MG63 (cell line): ENCODE results near the gene CCDC85B. TPM values are rescaled to one million over a fixed set of nuclear protein-coding genes. Genes with fewer than 3 reads are reported as not detected.

Experiments used
- DNase-seq: peaks from one replicate; pipeline ENCODE4 v3.0.0-alpha.2; 2020
- H3K27me3 ChIP-seq: fragments of 250-450 bp; sonication (Bioruptor Pico); 2 replicates; pipeline ENCODE4 v1.5.1; 2020; ENCODE audit warnings: mild to moderate bottlenecking, moderate library complexity
- H3K36me3 ChIP-seq: fragments of 250-450 bp; sonication (Bioruptor Pico); 2 replicates; pipeline ENCODE4 v1.5.1; 2020; ENCODE audit warnings: mild to moderate bottlenecking, moderate library complexity
- H3K4me3 ChIP-seq: fragments of 250-450 bp; sonication (Bioruptor Pico); 2 replicates; pipeline ENCODE4 v1.5.1; 2020; ENCODE audit warnings: mild to moderate bottlenecking, moderate library complexity
- H3K9me3 ChIP-seq: fragments of 250-450 bp; sonication (Bioruptor Pico); 2 replicates; pipeline ENCODE4 v1.5.1; 2020; ENCODE audit warnings: mild to moderate bottlenecking, moderate library complexity
- total RNA-seq: library from RNA; depleted of rRNA; stranded (reverse); fragments of >200 nt; shearing (Covaris generic); gene quantifications from 2 replicates; pipeline ENCODE4 v1.2.3, GENCODE V29; 2014; ENCODE audit warnings: low replicate concordance

The CCDC85B gene
- total RNA-seq, 1 experiment from 2014 or later: 131 TPM

- no peak for DNase-seq
- H3K27me3 ChIP-seq: no peaks in the 10 kb centered on the region
Measured at GRCh38 chr11:65907878-65908277, 17.4 kb downstream of the CCDC85B start.

DNA sequence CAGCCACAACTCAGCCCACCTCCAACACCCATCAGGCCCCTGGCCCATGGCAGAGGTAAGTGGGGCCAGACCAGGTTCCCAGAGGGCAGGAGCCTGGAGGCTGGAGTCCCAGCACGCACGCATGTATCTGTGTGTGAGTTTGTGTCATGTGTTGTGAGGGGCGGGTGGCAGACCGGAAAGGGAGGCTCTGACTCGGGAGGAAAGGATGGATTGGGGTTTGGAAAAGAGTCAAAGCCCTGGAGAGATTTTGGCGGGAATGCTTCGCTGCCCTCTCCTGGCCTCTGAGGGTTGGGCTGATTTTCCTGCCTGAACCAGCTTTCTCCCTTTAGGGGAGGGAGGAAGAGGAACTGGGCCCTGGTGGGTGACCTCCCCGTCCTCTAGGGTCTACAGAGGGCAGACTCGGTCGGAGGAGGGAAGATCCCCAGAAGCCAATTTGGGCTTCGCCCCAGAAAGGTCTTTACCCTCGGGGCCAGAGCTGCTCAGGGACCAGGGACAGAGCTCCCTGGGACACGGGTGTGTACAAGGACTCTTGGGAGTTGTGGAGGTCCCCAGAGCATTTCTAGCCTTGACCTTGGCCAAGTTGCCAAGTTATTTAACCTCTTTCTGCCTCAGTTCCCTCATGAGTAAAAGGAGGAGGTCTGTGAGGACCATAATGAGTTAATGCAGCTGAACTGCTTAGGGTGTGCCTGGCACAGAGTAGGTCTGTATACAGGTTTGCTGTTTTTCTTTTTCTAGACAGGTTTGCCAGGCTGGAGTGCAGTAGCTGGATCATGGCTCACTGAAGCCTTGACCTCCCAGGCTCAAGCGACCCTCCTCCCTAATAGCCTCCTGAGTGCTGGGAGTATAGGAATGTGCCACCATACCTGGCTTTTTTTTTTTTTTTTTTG lies 21.5 kb downstream of the CCDC85B start:
- DNase-seq: peak; percentile 97
- H3K4me3 ChIP-seq: no peak overlapping the region; the same call in 1 of the 2 replicates
- H3K36me3 ChIP-seq: peaks cover 6% of the 10 kb centered on the region
- no peaks in the 10 kb centered on the region for H3K9me3 ChIP-seq
- no peaks in the 10 kb centered on the region for H3K27me3 ChIP-seq

More at GRCh38 chr11:65907878-65908277, 17.4 kb downstream of the CCDC85B start:
- H3K4me3 ChIP-seq: no peak overlapping the region
- no peaks in the 10 kb centered on the region for H3K36me3 ChIP-seq
- H3K9me3 ChIP-seq: no peaks in the 10 kb centered on the region

DNA sequence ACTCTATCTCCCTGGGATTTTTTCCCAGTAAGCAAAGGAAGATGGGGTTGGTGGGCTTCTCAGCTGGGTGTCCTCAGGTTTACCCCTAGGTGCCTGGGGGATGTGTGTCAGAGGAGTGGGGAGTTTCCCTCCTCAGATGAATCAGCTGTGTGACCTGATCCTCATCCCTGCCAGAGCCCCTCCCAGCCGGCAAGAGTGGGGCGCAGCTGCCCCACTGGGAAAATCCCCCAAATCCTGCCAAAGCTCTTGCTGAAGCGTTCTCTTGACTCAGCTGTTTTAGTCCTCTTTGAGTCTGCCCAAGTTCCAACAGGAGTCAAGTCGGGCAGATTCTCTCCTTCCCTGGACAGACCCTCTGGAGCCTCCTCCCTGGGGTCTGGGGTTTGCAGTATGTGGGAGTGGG lies 22.4 kb downstream of the CCDC85B start:
- Histone ChIP-seq H3K27me3 (no peaks in the 10 kb centered on the region), H3K4me3 (no peak overlapping the region), H3K9me3 (no peaks in the 10 kb centered on the region), H3K36me3 (peaks cover 15% of the 10 kb centered on the region)
- DNase-seq: peak; percentile 88

DNA sequence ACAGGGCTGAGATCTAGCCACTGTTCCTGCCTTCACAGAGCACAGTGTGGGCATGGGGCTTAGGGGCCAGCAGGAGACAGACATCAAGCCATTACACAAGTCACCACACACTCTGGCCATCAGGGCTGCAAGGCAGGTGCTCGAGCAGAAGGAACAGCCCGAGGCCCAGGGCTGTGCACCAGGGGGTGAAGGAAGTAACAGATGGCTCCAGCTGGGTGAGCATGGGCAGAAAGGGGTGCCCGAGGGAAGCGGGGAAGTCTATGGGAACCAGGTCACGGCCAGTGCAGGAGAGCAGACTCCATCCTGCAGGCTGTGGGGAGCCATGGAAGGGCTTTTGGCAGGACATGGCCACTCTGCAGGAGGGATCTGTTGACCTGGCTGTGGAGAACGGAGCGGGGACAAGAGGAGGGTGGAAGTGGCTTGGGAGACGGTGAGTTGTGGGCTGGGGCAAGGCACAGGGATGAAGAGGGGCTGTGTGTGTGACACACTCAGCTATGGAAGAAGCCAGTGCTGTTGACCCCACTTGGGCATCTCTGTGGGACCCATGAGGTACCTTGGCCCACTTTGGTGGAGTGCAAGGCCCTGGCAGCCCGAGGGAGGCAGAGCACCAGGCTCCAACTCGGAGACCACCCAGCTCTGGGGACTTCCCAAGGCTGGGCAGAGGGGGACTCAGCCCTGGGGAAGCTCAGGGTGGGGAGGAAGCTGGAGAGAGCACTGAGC lies 24.8 kb downstream of the CCDC85B start:
- DNase-seq: peak; percentile 72
- Histone ChIP-seq H3K27me3 (no peaks in the 10 kb centered on the region), H3K9me3 (no peaks in the 10 kb centered on the region), H3K36me3 (peaks cover 27% of the 10 kb centered on the region), H3K4me3 (no peak overlapping the region)

DNA sequence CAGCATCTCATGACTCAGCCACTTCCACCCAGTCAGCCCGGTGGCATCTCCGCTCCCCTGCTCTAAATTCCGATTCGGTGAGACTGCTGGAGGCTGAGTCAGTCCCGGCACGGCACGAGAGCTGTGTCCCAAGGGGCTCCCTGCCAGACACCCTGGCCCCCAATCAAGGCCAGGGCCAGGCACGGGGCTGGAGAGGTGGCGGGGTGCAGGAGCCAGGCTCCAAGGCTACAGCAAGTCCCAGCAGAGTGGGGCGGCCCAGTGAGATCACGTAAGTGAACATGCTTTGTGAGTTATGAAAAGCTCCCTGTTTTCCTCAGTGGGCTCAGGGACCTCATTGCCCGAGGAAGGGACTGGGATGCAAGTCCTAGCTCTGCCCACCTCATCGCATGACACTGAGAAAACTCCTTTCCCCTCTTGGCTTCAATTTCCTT lies 25.4 kb downstream of the CCDC85B start:
- peak; percentile 99 for DNase-seq
- Histone ChIP-seq H3K9me3 (no peaks in the 10 kb centered on the region), H3K36me3 (peaks cover 33% of the 10 kb centered on the region), H3K4me3 (peak overlapping the region; percentile 77), H3K27me3 (no peaks in the 10 kb centered on the region)

GRCh38 chr11:65916391-65916790 lies 25.9 kb downstream of the CCDC85B start:
- peak overlapping the region; percentile 77 for H3K4me3 ChIP-seq
- no peak for DNase-seq

DNA sequence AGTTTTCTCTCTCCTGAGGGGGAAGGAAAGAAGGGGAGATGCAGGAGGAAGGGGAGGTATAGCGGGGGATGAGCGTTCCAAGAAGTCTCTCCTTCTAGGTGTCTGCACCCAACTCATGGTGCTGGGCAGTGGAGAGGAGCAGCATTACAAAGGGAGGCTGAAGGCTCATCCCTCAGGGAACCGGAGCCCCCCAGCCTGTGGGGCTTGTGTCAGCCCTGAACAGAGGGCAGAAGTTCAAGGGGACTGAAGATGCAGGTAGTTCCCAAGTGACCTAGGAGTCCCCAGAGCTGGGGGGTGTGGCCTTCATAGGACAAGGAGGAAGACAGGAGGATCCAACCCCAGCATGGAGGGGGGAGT lies 26.6 kb downstream of the CCDC85B start:
- DNase-seq: no peak
- Histone ChIP-seq H3K4me3 (peak overlapping the region; percentile 77), H3K9me3 (no peaks in the 10 kb centered on the region), H3K27me3 (no peaks in the 10 kb centered on the region), H3K36me3 (peaks cover 42% of the 10 kb centered on the region)

More at GRCh38 chr11:65916391-65916790, 25.9 kb downstream of the CCDC85B start:
- H3K9me3 ChIP-seq: no peaks in the 10 kb centered on the region
- H3K27me3 ChIP-seq: no peaks in the 10 kb centered on the region
- peaks cover 35% of the 10 kb centered on the region for H3K36me3 ChIP-seq

GRCh38 chr11:65917434-65918210 lies 27.1 kb downstream of the CCDC85B start:
- peak; percentile 83 for DNase-seq
- peak overlapping the region; percentile 77 for H3K4me3 ChIP-seq
- peaks cover 47% of the 10 kb centered on the region for H3K36me3 ChIP-seq
- H3K27me3 ChIP-seq: no peaks in the 10 kb centered on the region
- no peaks in the 10 kb centered on the region for H3K9me3 ChIP-seq

DNA sequence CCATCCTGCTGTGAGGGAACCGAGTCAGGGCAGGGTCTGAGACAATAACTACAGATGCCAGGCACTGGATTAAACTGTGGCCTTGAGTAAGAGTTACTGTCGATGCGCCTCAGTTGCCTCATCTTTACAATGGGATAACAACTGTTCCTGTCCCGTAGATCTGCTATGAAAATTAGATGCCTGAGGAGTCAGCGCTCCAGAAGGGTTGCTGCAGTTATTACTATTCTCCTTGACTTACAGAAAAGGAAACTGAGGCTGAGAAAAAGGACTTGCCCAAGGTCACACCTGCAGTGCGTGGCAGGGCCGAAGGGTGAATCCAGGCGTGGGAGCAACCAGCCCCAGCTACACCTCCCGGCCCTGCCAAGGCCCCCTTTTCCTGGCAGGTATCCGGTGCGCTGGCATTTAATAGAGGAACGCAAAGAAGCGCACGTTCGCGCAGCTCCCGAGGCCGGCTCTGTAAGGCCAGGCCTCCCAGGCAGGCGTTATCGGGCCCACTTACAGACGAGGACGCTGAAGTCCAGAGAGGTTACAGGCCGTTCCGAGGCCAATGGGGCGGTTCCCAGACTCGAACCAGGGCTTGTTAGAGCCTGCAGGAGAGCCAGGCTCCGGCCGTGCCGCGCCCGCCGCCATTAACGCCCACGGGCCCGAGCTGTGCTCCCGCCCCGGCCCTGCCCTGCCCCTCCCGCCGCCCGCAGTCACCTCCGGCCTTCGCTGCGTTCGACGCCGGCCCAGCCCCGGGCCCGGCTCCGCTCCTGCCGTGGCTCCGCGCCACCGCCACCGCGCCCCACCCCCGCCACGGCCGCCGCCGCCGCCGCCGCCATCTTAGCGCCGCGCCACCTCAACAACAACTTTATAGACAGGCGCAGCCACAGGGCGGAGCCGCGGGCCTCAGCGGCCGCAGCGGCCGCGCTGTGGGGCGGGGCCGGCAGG lies 28.0 kb downstream of the CCDC85B start, which contains the start of gene C11orf68:
Gene C11orf68 (minus strand): TSS at position 852 of the 930 bp plus-strand sequence. CDS start 31 bp downstream, at position 821.
- Histone ChIP-seq H3K4me3 (peak within 1 kb of the TSS; percentile 84), H3K27me3 (no peaks in the 10 kb centered on the region), H3K36me3 (peaks cover 56% of the 10 kb centered on the region), H3K9me3 (no peaks in the 10 kb centered on the region)
- DNase-seq: no peak

DNA sequence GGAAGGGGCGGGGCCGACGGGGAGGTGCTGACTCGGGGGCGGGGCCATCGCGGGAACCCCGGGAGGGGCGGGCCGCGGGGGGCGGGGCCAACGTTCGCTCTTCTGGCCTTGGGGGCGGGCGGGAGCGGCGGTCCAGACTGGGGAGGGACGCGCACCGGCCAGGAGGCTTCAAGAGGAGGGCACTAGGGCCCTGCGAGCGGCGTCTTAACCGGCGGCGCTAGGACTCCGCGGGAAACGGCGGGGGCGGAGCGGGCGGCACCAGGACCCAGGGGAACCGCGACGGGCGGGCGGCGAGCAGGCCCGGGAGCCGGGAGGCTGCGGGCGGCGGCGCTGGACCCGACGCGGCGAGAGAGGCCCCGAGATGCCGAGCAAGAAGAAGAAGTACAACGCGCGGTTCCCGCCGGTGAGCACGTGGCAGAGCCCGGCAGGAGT lies 28.7 kb downstream of the CCDC85B start, which contains the start of gene DRAP1:
Gene DRAP1 (plus strand): TSS at position 286 of the 432 bp plus-strand sequence. CDS start 76 bp downstream, at position 362.
- Histone ChIP-seq H3K36me3 (peaks cover 58% of the 10 kb centered on the region), H3K4me3 (peak within 1 kb of the TSS; percentile 84), H3K27me3 (no peaks in the 10 kb centered on the region), H3K9me3 (no peaks in the 10 kb centered on the region)
- DNase-seq: peak; percentile 99

- no peaks in the 10 kb centered on the region for H3K27me3 ChIP-seq
- H3K4me3 ChIP-seq: peak overlapping the region; percentile 84
- no peaks in the 10 kb centered on the region for H3K9me3 ChIP-seq
- peak; percentile 51 for DNase-seq
- peaks cover 58% of the 10 kb centered on the region for H3K36me3 ChIP-seq
Measured at GRCh38 chr11:65919573-65920371, 29.3 kb downstream of the CCDC85B start.

GRCh38 chr11:65920372-65920802 lies 29.9 kb downstream of the CCDC85B start:
- Histone ChIP-seq H3K9me3 (no peaks in the 10 kb centered on the region), H3K36me3 (peaks cover 59% of the 10 kb centered on the region)
- no peak for DNase-seq

DNA sequence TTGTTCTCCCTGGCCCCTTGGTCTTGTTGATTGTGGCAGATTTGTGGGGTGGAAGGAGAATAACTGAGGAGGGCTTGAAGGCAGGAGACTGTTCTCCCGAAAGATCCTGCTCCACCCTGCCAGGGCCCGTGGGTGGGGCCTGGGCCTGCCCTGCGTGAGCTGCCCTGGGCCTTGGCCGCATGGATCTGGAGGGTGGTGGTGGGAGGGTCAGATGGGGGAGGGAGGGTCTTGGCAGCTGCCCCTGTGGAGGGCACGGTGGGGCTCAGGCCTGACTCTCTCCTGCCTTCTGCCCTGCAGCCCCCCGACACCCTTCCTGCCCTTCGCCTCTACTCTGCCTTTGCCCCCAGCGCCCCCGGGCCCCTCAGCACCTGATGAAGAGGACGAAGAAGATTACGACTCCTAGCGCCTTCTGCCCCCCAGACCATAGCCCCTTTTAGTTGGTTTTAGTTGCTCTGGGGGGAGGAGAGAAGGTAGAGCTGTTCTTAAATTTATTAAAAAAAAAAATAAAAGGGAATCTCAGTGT lies 30.6 kb downstream of the CCDC85B start:
- Histone ChIP-seq H3K36me3 (peaks cover 65% of the 10 kb centered on the region), H3K4me3 (peak overlapping the region; percentile 84; the same call in 1 of the 2 replicates), H3K9me3 (no peaks in the 10 kb centered on the region), H3K27me3 (no peaks in the 10 kb centered on the region)
- DNase-seq: no peak

More at GRCh38 chr11:65920372-65920802, 29.9 kb downstream of the CCDC85B start:
- Histone ChIP-seq H3K4me3 (peak overlapping the region; percentile 84), H3K27me3 (no peaks in the 10 kb centered on the region)

GRCh38 chr11:65921876-65922275 lies 31.4 kb downstream of the CCDC85B start:
- H3K9me3 ChIP-seq: no peaks in the 10 kb centered on the region
- H3K27me3 ChIP-seq: no peaks in the 10 kb centered on the region
- H3K4me3 ChIP-seq: no peak overlapping the region
- no peak for DNase-seq
- H3K36me3 ChIP-seq: peaks cover 62% of the 10 kb centered on the region
